ENCODE results near the gene IRGQ. TPM values are rescaled to one million over a fixed set of nuclear protein-coding genes. Genes with fewer than 3 reads are reported as not detected.

The IRGQ gene
- total and polyA plus RNA-seq, 2 experiments from 2014 or later = 9.6 to 26.2 TPM

GRCh38 chr19:43562698-43563241 lies 33.2 kb downstream of the IRGQ start:
- DNase-seq (ENCODE audit: low spot score) = no peak

GRCh38 chr19:43562226-43562697 lies 33.7 kb downstream of the IRGQ start:
- H3K9me2 ChIP-seq (replicated peaks; ENCODE audit: insufficient read depth) = no peaks in the 10 kb centered on the region
- TF ChIP-seq CTCF (IDR thresholded peaks at IDR 0.05; ENCODE audit: poor library complexity) (no peak), EZH2phosphoT487 (IDR thresholded peaks at IDR 0.05; ENCODE audit: low read depth, severe bottlenecking, unreplicated experiment) (no peak), EZH2 (IDR thresholded peaks at IDR 0.05; ENCODE audit: borderline replicate concordance) (no peak)
- DNase-seq (ENCODE audit: low spot score) = no peak
- no peaks in the 10 kb centered on the region for H3K36me3 ChIP-seq (replicated peaks; ENCODE audit: insufficient read depth, low read depth)
- no peaks in the 10 kb centered on the region for H3K9me3 ChIP-seq (ENCODE audit: low read depth)
- WGBS (ENCODE audit: low lambda C conversion rate, missing lambda C conversion rate) = 98% methylated on average over 6 of the region's 6 CpGs
- H3K4me1 ChIP-seq (ENCODE audit: insufficient read depth) = no peaks in the 10 kb centered on the region
- no peak overlapping the region for H2AFZ ChIP-seq
- peaks cover 12% of the 10 kb centered on the region for H3K79me2 ChIP-seq
- H3K27ac ChIP-seq = no peak overlapping the region
- no peak overlapping the region for H3K4me3 ChIP-seq
- no peak overlapping the region for H3K4me2 ChIP-seq
- H4K20me1 ChIP-seq (ENCODE audit: insufficient read depth, poor library complexity, severe bottlenecking) = no peaks in the 10 kb centered on the region
- H3K27me3 ChIP-seq = no peaks in the 10 kb centered on the region

More at GRCh38 chr19:43562698-43563241, 33.2 kb downstream of the IRGQ start:
- H3K27ac ChIP-seq = no peak overlapping the region
- H3K27me3 ChIP-seq = no peaks in the 10 kb centered on the region
- peaks cover 15% of the 10 kb centered on the region for H3K79me2 ChIP-seq
- no peaks in the 10 kb centered on the region for H4K20me1 ChIP-seq (ENCODE audit: insufficient read depth, poor library complexity, severe bottlenecking)
- H3K4me1 ChIP-seq (ENCODE audit: insufficient read depth) = no peaks in the 10 kb centered on the region
- TF ChIP-seq EZH2phosphoT487 (IDR thresholded peaks at IDR 0.05; ENCODE audit: low read depth, severe bottlenecking, unreplicated experiment) (no peak), EZH2 (IDR thresholded peaks at IDR 0.05; ENCODE audit: borderline replicate concordance) (no peak), CTCF (IDR thresholded peaks at IDR 0.05; ENCODE audit: poor library complexity) (no peak)
- H3K4me2 ChIP-seq = no peak overlapping the region
- no peak overlapping the region for H3K4me3 ChIP-seq
- 95% methylated on average over 14 of the region's 14 CpGs for WGBS (ENCODE audit: low lambda C conversion rate, missing lambda C conversion rate)
- H3K36me3 ChIP-seq (replicated peaks; ENCODE audit: insufficient read depth, low read depth) = no peaks in the 10 kb centered on the region
- H3K9me2 ChIP-seq (replicated peaks; ENCODE audit: insufficient read depth) = no peaks in the 10 kb centered on the region
- no peak overlapping the region for H2AFZ ChIP-seq
- H3K9me3 ChIP-seq (ENCODE audit: low read depth) = no peaks in the 10 kb centered on the region

- peaks cover 6% of the 10 kb centered on the region for H3K79me2 ChIP-seq
- H3K4me2 ChIP-seq = no peak overlapping the region
- H4K20me1 ChIP-seq (ENCODE audit: insufficient read depth, poor library complexity, severe bottlenecking) = no peaks in the 10 kb centered on the region
- H3K9me3 ChIP-seq (ENCODE audit: low read depth) = no peaks in the 10 kb centered on the region
- no peak overlapping the region for H3K27ac ChIP-seq
- H3K36me3 ChIP-seq (replicated peaks; ENCODE audit: insufficient read depth, low read depth) = no peaks in the 10 kb centered on the region
- TF ChIP-seq CTCF (IDR thresholded peaks at IDR 0.05; ENCODE audit: poor library complexity) = no peak
- no peak for TF ChIP-seq EZH2phosphoT487 (IDR thresholded peaks at IDR 0.05; ENCODE audit: low read depth, severe bottlenecking, unreplicated experiment)
- no peak for TF ChIP-seq EZH2 (IDR thresholded peaks at IDR 0.05; ENCODE audit: borderline replicate concordance)
- no peak for DNase-seq (ENCODE audit: low spot score)
- H3K4me1 ChIP-seq (ENCODE audit: insufficient read depth) = no peaks in the 10 kb centered on the region
- no peak overlapping the region for H3K4me3 ChIP-seq
- 96% methylated on average over 12 of the region's 12 CpGs for WGBS (ENCODE audit: low lambda C conversion rate, missing lambda C conversion rate)
- H3K27me3 ChIP-seq = no peaks in the 10 kb centered on the region
- no peaks in the 10 kb centered on the region for H3K9me2 ChIP-seq (replicated peaks; ENCODE audit: insufficient read depth)
- H2AFZ ChIP-seq = no peak overlapping the region
Observed at GRCh38 chr19:43561139-43561970, 34.6 kb downstream of the IRGQ start.
